Measurements from ENCODE around the gene ZNF638. TPM values are rescaled to one million over a fixed set of nuclear protein-coding genes. Genes with fewer than 3 reads are reported as not detected.

ZNF638 gene
- total RNA-seq, 6 experiments from 2014 or later, result 41.8 to 65.8 (median 61.5) TPM

- TF ChIP-seq POLR2A (IDR thresholded peaks at IDR 0.05) (peak; percentile 33), CTCF (IDR thresholded peaks at IDR 0.05) (no peak)
- H3K27ac ChIP-seq, result peak overlapping the region; percentile 52 to 81 (median 56)
- H3K9me3 ChIP-seq, result no peaks in the 10 kb centered on the region
- intact Hi-C loops (cut with DNase I), result no loop called here
- WGBS (ENCODE audit: insufficient coverage, low coverage, low lambda C conversion rate, missing lambda C conversion rate), result 0% methylated on average over 18 of the region's 78 CpGs
- ATAC-seq (peak; percentile 79 to 88 (median 82)), DNase-seq (peak; percentile 77 to 79 (median 77))
- no peaks in the 10 kb centered on the region for H3K27me3 ChIP-seq
- H3K4me3 ChIP-seq, result peak overlapping the region; percentile 56 to 87 (median 60)
- H3K4me1 ChIP-seq, result peaks cover 0 to 7% (median 2%) of the 10 kb centered on the region in 4 donors
- no peaks in the 10 kb centered on the region for H3K36me3 ChIP-seq
Measured at GRCh38 chr2:71466301-71467179, 135.0 kb downstream of the ZNF638 start.

GRCh38 chr2:71467180-71467815 lies 135.7 kb downstream of the ZNF638 start:
- no peaks in the 10 kb centered on the region for H3K4me1 ChIP-seq
- TF ChIP-seq CTCF (IDR thresholded peaks at IDR 0.05), result peak in 1 of 4 donors; percentile 21
- no peak for TF ChIP-seq POLR2A (IDR thresholded peaks at IDR 0.05)
- no peaks in the 10 kb centered on the region for H3K27me3 ChIP-seq
- DNase-seq (peak in 1 of 3 donors; percentile 43), ATAC-seq (peak in 2 of 4 donors; percentile 20 to 33)
- H3K36me3 ChIP-seq, result no peaks in the 10 kb centered on the region
- peak overlapping the region in 2 of 3 donors; percentile 52 to 81 for H3K27ac ChIP-seq
- H3K9me3 ChIP-seq, result no peaks in the 10 kb centered on the region
- peak overlapping the region; percentile 56 to 87 (median 60) for H3K4me3 ChIP-seq
- intact Hi-C loops (cut with DNase I), result no loop called here
- WGBS (ENCODE audit: insufficient coverage, low coverage, low lambda C conversion rate, missing lambda C conversion rate), result 13% methylated on average over 7 of the region's 7 CpGs

- Histone ChIP-seq H3K27ac (no peak overlapping the region), H3K4me3 (no peak overlapping the region), H3K36me3 (no peaks in the 10 kb centered on the region), H3K4me1 (no peaks in the 10 kb centered on the region), H3K9me3 (no peaks in the 10 kb centered on the region), H3K27me3 (no peaks in the 10 kb centered on the region)
- no peak for ATAC-seq
- intact Hi-C loops (cut with DNase I), result no loop called here
- WGBS (ENCODE audit: insufficient coverage, low coverage, low lambda C conversion rate, missing lambda C conversion rate), result 73% methylated on average over 10 of the region's 11 CpGs
- no peak for TF ChIP-seq CTCF (IDR thresholded peaks at IDR 0.05)
- TF ChIP-seq POLR2A (IDR thresholded peaks at IDR 0.05), result no peak
- DNase-seq, result no peak
Measured at GRCh38 chr2:71468279-71469015, 136.9 kb downstream of the ZNF638 start.

All from right lobe of liver (tissue), 6 donors.